NCI-H1105 treated with DMSO at 0.1 percent for 48 hours (cell line): ENCODE measurements around the gene SMARCB1.

ENCODE experiments used
- DNase-seq: peaks from one replicate; lab custom pipeline; 2025; lab: John Stamatoyannopoulos, UW

Gene SMARCB1

DNA sequence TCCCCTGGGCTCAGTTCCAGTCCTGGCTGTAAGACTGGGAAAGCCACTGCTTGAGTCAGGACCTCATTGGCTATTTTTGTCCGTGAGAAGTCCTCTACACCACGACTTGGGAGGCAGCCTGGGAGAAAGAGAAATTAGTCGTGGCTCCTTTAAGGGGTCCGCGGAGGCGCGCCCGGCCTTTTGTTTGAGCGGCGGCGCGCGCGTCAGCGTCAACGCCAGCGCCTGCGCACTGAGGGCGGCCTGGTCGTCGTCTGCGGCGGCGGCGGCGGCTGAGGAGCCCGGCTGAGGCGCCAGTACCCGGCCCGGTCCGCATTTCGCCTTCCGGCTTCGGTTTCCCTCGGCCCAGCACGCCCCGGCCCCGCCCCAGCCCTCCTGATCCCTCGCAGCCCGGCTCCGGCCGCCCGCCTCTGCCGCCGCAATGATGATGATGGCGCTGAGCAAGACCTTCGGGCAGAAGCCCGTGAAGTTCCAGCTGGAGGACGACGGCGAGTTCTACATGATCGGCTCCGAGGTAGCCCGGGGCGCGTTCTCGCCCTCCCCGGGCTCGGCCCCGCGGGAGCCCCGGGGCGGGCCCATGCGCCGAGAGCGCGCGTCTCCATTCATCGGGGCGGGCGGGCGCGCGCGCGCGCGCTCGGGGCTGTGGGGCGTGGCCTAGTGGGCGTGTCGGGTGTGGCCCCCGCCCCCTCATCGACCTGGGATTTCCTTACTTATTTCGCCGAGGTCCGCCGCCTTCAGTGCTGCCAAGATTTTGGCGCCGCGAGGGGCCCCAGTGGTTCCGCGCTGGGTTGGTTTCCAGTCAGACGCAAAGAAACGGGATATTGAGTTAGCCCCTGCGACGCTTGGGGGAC, at the start of gene SMARCB1:
Gene SMARCB1 (plus strand): TSS at position 215 of the 848 bp plus-strand sequence. CDS start 204 bp downstream, at position 419.
- peak; percentile 72 for DNase-seq

- no peak for DNase-seq
Observed at GRCh38 chr22:23737696-23738095, 49.1 kb upstream of the SMARCB1 start.

- DNase-seq: no peak
Observed at GRCh38 chr22:23742505-23743264, 44.1 kb upstream of the SMARCB1 start.

DNA sequence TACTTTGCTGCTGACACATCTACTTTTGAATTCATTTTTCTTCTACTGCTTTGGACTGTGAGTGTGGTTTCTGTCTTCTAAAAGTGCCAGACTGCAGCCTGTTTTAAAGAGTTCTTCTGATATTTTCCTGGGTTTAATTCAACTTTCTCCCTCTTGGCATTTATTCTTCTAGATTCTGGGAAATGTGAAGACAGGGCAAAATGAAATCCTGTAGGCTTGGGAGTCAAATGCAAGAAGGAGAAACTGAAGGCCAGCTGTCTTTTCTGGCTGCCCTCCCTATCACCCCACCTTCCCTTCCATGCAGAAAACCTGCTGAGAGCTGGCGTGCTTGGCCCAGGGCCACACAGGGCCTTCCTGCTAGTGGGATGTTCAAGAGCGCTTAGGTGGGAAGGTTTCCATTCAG, 43.5 kb upstream of the SMARCB1 start:
- DNase-seq: no peak

DNA sequence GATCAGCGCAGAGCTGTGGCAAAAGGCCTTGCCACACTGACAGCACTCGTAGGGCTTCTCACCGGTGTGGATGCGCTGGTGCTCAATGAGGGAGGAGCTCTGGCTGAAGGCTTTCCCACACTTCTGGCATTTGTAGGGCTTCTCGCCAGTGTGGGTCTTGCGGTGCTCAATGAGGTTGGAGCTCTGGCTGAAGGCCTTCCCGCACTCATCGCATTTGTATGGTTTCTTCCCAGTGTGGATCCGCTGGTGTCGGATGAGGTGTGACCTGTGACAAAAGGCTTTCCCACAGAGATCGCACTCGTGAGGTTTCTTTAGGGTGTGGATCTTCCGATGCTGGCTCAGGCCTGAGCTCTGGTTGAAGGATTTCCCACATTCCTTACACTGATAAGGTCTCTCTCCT, 42.8 kb upstream of the SMARCB1 start:
- no peak for DNase-seq

- DNase-seq: no peak
Observed at GRCh38 chr22:23744485-23744884, 42.3 kb upstream of the SMARCB1 start.

- DNase-seq: no peak
Observed at GRCh38 chr22:23745791-23746190, 41.0 kb upstream of the SMARCB1 start.

DNA sequence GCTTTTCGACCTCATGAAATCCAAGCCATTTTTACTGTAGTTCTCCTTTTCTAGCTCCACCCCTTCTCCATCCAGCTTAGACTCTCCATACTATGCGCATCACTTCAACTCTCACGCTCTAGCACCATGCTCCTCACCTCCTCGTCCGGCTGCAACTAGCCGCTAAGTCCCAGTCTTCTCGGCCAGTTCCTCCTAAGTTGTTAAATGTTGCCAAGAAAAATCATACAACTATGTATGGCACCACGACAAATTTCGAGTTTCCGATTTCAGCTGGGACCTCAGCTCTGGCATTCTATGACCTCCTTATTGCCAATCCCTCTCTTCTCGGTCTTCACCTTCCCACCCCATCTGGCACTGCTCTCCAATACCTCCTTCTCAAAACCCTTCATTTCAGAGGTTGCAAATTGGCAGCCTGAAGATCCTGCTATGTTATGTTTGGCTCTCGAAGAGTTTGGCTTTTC, 36.9 kb upstream of the SMARCB1 start:
- DNase-seq: no peak

- no peak for DNase-seq
Observed at GRCh38 chr22:23750367-23750713, 36.4 kb upstream of the SMARCB1 start.

- peak; percentile 81 for DNase-seq
Observed at GRCh38 chr22:23750714-23751440, 35.9 kb upstream of the SMARCB1 start, which contains the start of gene ZNF70. Gene ZNF70, minus strand, starts transcription at chr22:23751112. Its CDS starts 5,972 bp downstream, at chr22:23745140.

- DNase-seq: peak; percentile 45
Observed at GRCh38 chr22:23751441-23751996, 35.2 kb upstream of the SMARCB1 start.

DNA sequence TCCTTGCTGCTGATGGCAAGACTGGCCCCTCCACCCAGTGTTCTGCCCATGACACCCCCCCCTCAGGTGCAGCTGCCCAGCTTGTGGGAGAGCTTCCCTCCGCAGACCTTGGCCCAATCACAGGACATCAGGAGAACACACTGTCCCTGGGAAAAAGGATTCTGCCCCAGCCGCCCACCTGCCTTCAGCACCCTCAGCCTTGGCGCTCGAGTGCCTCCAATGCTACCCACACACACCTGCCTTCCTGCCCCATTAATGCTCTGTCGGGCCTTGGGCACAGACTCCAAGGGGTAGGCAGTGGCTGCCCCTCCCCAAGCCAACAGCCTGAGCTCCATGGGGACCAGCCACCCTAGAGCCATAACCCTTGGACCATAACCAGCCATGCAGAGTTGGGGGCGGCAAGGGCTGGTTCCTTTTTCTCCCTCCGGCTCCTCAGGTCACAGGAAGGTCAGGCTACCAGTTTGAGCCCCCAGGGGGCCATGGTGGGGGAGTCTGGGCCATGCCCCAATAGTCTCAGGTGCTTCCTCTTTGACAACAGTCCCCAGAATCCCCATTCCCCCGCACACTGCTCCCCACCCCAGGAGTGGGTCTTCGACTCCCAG, 34.6 kb upstream of the SMARCB1 start:
- no peak for DNase-seq

DNA sequence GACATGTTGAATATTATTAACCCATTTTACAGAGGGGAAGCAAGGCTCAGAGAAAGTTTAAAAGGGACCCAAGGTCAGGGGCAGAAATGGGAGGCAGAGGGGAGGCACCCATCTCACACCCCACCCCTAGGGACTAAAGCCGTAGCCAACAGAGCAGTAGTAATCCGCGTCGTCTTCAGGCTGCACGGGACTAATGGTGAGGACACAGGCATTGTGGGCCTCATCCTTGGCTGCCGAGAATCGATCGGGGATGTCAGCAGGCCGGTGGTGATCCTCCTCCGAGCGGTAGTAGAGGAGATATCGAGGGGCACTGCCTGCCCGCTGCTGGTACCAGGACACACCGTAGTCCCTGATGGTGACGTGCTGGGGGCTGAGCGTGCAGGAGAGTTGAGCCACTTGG, 34.0 kb upstream of the SMARCB1 start:
- no peak for DNase-seq

GRCh38 chr22:23753385-23753784, 33.4 kb upstream of the SMARCB1 start:
- no peak for DNase-seq

- DNase-seq: no peak
Observed at GRCh38 chr22:23754220-23754919, 32.4 kb upstream of the SMARCB1 start, which contains the start of gene VPREB3. Gene VPREB3, minus strand, starts transcription at chr22:23754425. Its CDS starts 62 bp downstream, at chr22:23754363.

- peak; percentile 4 for DNase-seq
Observed at GRCh38 chr22:23754980-23755636, 31.7 kb upstream of the SMARCB1 start.

DNA sequence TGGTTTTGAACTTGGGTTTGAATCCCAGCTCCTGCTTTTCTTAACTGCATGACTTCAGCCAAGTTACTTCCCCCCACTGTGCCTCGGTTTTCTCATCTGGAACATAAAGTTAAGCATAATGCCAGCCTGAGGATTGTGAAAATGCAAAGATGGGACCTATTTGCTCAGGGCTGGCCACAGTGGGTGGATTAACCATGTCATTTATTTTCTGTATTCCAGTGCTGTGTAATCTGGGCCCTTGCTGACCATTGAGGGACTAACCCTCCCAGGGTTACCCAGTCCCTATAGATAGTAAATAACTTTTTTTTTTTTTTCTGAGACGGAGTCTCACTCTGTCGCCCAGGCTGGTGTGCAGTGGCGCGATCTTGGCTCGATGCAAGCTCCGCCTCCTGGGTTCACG, 31.1 kb upstream of the SMARCB1 start:
- DNase-seq: no peak

- no peak for DNase-seq
Observed at GRCh38 chr22:23756891-23757290, 29.9 kb upstream of the SMARCB1 start.

DNA sequence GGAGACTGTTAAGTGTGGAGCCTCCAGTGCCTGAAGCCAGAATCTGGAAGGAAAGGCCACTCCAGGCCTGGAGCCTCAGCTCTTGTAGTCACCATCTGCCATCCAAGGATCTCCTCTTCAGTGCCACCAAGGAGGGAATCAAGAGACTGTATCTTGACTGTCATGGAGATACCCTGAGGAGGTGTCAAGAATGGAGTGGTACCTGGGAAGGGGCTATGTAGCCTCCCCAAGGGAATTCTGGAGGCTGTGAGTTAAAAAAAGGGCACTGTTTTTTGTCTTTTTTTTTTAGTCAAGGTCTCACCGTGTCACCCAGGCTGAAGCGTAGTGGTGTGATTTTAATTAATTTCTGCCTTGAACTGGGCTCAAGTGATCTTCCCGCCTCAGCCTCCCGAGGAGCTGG, 27.2 kb upstream of the SMARCB1 start:
- no peak for DNase-seq

DNA sequence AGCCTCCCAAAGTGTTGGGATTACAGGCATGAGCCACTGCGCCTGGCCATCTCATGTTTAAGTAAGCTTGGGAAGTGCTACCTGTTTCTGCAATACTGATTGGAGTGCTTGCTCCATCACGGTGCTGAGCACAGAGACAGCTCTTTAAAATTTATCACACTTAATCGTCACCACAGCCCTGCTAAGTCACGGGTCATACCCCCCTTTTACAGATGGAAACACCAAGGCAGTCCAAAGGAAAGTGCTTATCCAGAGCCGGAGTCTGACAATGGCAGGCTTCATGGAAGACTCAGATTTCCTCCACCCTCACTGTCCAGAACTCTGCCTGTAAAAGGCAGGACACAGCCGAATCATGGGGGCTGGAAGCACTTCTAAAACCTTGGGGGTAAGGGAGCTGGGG, 26.7 kb upstream of the SMARCB1 start:
- no peak for DNase-seq
